ENCODE measurements around the gene POU3F1.
"Not testable (repeated sequence)": the region's sequence is repeated elsewhere in the genome, so short reads cannot be mapped to it uniquely, and the experiment has no call there.

The POU3F1 gene

DNA sequence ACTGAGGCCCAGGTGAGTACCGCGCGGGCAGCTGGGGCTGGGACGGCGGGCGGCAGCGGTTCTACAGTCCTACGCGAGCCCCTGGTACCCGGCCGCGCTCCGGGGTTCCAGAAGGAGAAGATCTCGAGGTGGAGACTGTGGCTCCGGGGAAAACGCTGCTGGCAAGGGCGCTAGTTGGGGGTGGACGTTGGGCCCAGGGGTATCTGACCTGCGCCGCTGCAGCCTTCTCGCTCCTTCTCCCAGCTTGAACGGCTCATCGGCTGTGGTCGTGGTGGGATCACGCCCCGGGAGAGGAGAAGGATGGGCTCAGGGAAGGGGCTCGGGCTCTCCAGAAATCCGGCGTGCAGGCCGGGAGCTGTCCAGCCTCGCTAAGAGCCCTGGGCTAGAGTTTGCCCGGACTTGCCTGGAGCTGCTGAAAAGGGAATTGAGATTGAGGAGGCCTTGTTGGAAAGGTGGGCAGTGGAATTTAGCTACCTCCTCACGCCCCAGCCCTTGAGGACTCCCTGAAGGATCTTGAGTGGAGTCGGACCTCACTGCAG is 1.1 kb upstream of the POU3F1 start:
- intact Hi-C loops (cut with micrococcal nuclease): no loop called here
- peak overlapping the region; percentile 76 for H3K4me3 Mint-ChIP-seq
- H3K36me3 Mint-ChIP-seq (ENCODE audit: low read depth): no peaks in the 10 kb centered on the region
- H3K27me3 Mint-ChIP-seq: peaks cover 66% of the 10 kb centered on the region
- no peaks in the 10 kb centered on the region for H3K9me3 Mint-ChIP-seq
- peaks cover 22% of the 10 kb centered on the region for H3K4me1 Mint-ChIP-seq (ENCODE audit: low read depth)
- H3K27ac Mint-ChIP-seq: no peak overlapping the region

- peak overlapping the region; percentile 76 for H3K4me3 Mint-ChIP-seq
- H3K4me1 Mint-ChIP-seq (ENCODE audit: low read depth): peaks cover 22% of the 10 kb centered on the region
- no peak overlapping the region for H3K27ac Mint-ChIP-seq
- H3K27me3 Mint-ChIP-seq: peaks cover 70% of the 10 kb centered on the region
- no peaks in the 10 kb centered on the region for H3K9me3 Mint-ChIP-seq
- intact Hi-C loops (cut with micrococcal nuclease): no loop called here
- H3K36me3 Mint-ChIP-seq (ENCODE audit: low read depth): no peaks in the 10 kb centered on the region
These were observed 450 bp upstream of the POU3F1 start for GRCh38 chr1:38046884-38047602.

DNA sequence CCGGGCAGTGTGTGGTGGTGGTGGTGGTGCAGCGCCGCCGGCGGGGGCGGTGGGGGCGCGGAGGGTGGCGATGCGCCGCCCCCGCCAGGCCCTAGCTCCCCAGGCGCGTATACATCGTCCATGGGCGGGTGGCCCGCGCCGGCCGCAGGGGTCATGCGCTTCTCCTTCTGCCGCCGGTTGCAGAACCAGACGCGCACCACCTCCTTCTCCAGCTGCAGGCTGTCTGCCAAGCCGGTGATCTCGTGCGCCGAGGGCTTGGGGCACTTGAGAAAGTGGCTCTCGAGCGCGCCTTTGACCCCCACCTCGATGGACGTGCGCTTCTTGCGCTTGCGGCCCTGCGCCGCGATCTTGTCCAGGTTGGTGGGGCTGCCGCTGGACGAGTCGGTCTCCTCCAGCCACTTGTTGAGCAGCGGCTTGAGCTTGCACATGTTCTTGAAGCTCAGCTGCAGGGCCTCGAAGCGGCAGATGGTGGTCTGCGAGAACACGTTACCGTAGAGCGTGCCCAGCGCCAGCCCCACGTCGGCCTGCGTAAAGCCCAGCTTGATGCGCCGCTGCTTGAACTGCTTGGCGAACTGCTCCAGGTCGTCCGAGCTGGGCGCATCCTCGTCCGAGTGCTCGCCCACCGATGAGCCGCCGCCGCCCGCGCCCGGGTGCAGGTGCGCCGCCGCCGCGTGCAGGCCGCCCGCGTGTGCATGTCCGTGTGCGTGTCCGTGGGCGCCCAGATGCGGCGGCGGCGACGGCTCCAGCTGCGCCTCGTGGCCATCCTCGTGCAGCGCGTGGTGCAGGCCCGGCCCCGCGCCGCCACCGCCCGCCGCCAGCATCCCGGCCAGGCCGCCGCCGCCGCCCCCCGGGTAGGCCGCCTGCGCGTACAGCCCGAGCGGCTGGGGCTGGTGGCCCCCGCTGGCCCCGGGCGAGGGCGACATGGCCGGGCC is 926 bp downstream of the POU3F1 start:
- intact Hi-C loops (cut with micrococcal nuclease): no loop called here
- H3K4me1 Mint-ChIP-seq (ENCODE audit: low read depth): peaks cover 22% of the 10 kb centered on the region
- peak overlapping the region; percentile 8 for H3K4me3 Mint-ChIP-seq
- H3K27ac Mint-ChIP-seq: no peak overlapping the region
- H3K27me3 Mint-ChIP-seq: peaks cover 78% of the 10 kb centered on the region
- H3K36me3 Mint-ChIP-seq (ENCODE audit: low read depth): no peaks in the 10 kb centered on the region
- no peaks in the 10 kb centered on the region for H3K9me3 Mint-ChIP-seq

- H3K9me3 Mint-ChIP-seq: no peaks in the 10 kb centered on the region
- H3K36me3 Mint-ChIP-seq (ENCODE audit: low read depth): no peaks in the 10 kb centered on the region
- H3K27ac Mint-ChIP-seq: no peak overlapping the region
- peaks cover 83% of the 10 kb centered on the region for H3K27me3 Mint-ChIP-seq
- H3K4me1 Mint-ChIP-seq (ENCODE audit: low read depth): peaks cover 22% of the 10 kb centered on the region
- peak overlapping the region; percentile 35 for H3K4me3 Mint-ChIP-seq
- intact Hi-C loops (cut with micrococcal nuclease): no loop called here
These were observed 2.1 kb downstream of the POU3F1 start for GRCh38 chr1:38044221-38045215.

DNA sequence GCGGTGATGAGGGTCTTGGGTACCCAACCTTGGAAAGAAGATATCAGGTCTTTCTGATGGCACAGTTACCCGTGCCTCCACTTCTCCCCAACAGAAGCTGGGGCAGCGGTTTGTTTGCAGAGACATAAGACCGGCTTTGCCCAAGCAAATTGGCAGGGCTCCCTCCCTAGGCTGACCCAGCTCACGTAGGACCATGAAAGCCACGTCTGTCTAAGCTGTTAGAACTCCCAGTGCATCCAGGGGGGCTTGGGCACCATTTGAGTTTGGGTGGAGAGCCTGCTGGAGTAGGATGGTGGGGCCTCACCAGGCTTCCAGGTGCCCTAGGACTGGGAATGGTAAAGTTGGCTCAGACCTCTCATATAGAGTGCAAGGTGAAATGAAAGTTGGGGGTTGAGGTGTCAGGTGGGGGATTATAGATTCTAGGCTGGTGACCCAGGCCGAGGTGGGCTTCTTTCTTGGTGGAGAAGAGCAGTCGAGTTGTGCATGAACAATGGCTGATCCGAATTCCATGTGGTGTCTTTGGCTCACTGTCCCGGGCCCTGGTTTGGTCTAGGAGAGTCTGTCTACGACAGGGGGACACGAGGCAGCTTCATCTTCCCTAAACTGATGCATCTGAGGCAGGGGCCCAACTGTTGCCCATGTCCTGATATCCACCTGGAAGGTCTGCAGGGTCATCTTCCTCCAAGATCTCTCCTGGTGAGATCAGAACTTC is 3.4 kb downstream of the POU3F1 start:
- Mint-ChIP-seq H3K27me3 (peaks cover 78% of the 10 kb centered on the region), H3K27ac (no peak overlapping the region), H3K36me3 (ENCODE audit: low read depth) (no peaks in the 10 kb centered on the region), H3K4me1 (ENCODE audit: low read depth) (peaks cover 22% of the 10 kb centered on the region), H3K9me3 (no peaks in the 10 kb centered on the region), H3K4me3 (no peak overlapping the region)
- intact Hi-C loops (cut with micrococcal nuclease): no loop called here

DNA sequence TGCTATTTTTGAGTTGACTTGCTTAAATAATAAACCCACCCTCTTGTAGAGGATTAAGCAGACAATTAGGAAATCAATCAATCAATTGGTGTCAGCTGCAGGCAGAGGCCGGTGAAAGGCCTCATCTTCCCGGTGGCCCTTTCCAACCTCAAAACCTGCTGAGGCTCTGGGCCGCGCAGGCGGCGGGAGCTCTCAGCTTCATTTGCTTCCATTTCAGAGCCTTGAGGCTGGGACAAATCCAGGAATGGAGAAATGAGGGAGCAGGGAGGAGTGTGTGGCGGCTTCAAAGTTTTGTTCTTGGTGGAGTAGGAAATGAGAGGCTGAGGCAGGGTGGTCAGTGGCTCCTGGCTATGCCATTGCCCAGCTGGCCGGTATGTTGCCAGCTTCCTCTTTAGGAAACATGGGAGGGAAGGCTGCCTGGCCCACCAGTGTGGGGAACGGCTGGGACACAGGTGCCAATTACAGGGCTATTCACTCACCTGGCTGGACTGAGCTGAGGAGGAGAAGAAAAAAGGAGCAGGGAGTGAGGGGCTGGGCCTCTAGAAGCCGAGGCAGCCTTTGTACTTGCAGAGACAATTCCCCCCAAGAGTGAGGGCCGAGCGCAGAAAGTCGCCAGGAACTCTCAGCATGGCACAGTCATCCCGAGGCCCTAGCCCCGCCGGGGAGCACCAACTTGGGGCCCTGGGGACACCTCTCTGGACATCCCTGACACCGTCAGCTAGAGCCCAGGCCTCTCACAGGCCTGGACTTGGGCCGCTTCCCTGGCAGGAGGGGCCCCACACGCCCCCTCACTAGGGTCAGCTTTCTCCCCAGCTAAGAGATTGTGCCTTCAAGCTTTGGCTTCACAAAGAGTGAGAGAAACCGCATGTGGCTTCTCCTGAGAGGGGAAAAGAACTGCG is 4.4 kb downstream of the POU3F1 start:
- H3K27me3 Mint-ChIP-seq: peaks cover 68% of the 10 kb centered on the region
- H3K9me3 Mint-ChIP-seq: no peaks in the 10 kb centered on the region
- intact Hi-C loops (cut with micrococcal nuclease): no loop called here
- H3K27ac Mint-ChIP-seq: no peak overlapping the region
- no peak overlapping the region for H3K4me3 Mint-ChIP-seq
- no peaks in the 10 kb centered on the region for H3K36me3 Mint-ChIP-seq (ENCODE audit: low read depth)
- H3K4me1 Mint-ChIP-seq (ENCODE audit: low read depth): peaks cover 16% of the 10 kb centered on the region

- peaks cover 53% of the 10 kb centered on the region for H3K27me3 Mint-ChIP-seq
- no peak overlapping the region for H3K27ac Mint-ChIP-seq
- intact Hi-C loops (cut with micrococcal nuclease): loop anchor here (10.0 kb wide), 1 partner anchor 545 kb away; no protein-coding TSS in a partner anchor
- no peaks in the 10 kb centered on the region for H3K36me3 Mint-ChIP-seq (ENCODE audit: low read depth)
- H3K4me3 Mint-ChIP-seq: no peak overlapping the region
- peaks cover 6% of the 10 kb centered on the region for H3K4me1 Mint-ChIP-seq (ENCODE audit: low read depth)
- H3K9me3 Mint-ChIP-seq: no peaks in the 10 kb centered on the region
These were observed 7.1 kb downstream of the POU3F1 start for GRCh38 chr1:38039331-38040088.

DNA sequence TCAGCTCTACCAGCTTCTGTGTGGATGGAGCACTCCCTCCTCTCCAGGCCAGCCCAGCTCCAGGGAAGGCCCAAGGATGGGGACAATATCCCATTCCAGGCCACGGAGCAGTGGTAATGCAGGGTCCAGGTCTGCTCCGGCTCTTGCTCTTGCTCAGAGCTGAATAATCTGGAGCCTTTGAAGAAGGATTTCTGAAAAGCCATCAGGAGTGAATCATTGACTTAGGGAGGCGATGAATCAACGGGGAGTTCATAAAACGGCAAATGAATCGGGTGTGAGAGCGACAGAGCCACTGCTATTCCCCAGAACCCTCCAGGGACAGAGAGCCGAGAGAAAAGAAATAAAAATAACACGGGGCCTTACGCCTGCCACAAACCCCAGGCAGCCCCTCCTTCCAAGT is 7.7 kb downstream of the POU3F1 start:
- peaks cover 49% of the 10 kb centered on the region for H3K27me3 Mint-ChIP-seq
- H3K36me3 Mint-ChIP-seq (ENCODE audit: low read depth): no peaks in the 10 kb centered on the region
- no peaks in the 10 kb centered on the region for H3K4me1 Mint-ChIP-seq (ENCODE audit: low read depth)
- H3K27ac Mint-ChIP-seq: no peak overlapping the region
- H3K9me3 Mint-ChIP-seq: no peaks in the 10 kb centered on the region
- intact Hi-C loops (cut with micrococcal nuclease): loop anchor here (10.0 kb wide), 1 partner anchor 546 kb away; no protein-coding TSS in a partner anchor
- no peak overlapping the region for H3K4me3 Mint-ChIP-seq

DNA sequence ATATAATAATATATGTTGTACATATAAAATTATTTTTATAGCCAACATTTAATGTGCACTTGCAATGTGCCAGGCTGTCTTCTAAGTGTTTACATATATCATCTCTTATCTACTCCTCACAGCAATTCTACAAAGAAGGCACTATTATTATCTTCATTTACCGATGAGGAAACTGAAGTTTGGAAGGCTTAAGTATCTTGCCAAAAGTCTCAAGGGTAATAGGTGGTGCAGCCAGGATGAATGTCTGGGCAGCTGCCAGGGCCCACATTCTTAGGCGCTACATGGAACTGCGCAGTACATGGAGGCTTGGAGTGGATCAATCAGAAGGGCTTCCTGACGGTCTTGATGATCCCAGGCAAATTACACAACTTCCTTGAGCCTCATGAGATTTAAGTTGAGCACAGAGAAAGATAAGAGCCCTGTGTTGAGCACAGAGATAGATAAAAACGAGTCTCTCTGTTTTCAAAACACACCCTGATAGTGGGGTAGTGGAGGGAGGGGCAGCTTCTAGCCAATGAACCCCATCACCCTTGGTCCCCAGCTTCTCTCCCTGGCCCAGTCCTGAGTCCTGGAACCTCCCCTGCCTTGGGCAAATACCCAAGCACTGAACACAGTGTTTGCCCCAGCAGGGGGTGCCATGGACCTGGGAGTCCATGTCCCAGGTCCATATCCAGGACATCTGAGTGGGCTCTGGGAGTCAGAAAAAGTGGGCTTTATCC is 9.2 kb downstream of the POU3F1 start:
- H3K9me3 Mint-ChIP-seq: no peaks in the 10 kb centered on the region
- H3K27me3 Mint-ChIP-seq: peaks cover 35% of the 10 kb centered on the region
- intact Hi-C loops (cut with micrococcal nuclease): loop anchor here (10.0 kb wide), 1 partner anchor 547 kb away; no protein-coding TSS in a partner anchor
- H3K4me1 Mint-ChIP-seq (ENCODE audit: low read depth): no peaks in the 10 kb centered on the region
- no peak overlapping the region for H3K4me3 Mint-ChIP-seq
- no peak overlapping the region for H3K27ac Mint-ChIP-seq
- no peaks in the 10 kb centered on the region for H3K36me3 Mint-ChIP-seq (ENCODE audit: low read depth)

DNA sequence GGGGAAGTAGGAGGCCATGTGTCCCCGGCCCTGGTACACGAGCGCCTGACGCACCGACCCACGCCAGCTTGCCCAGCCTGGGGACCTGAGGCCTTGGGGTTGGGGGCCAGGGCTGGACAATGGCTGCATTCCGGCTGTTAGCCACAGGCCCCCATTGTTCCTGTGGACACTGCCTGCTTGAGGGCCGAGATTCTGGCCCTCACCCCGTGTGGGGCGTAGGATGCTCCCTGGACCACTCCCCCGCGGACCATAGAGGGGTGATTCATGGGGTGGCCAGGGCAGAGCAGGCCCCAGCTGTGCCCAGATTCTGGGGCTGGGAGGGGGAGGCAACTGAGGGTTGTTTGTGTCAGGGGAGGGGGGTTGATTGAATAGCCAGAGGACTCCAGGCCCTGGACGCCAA is 11.7 kb downstream of the POU3F1 start:
- H3K9me3 Mint-ChIP-seq: no peaks in the 10 kb centered on the region
- peaks cover 20% of the 10 kb centered on the region for H3K4me1 Mint-ChIP-seq (ENCODE audit: low read depth)
- H3K27me3 Mint-ChIP-seq: peaks cover 30% of the 10 kb centered on the region
- H3K4me3 Mint-ChIP-seq: no peak overlapping the region
- no peaks in the 10 kb centered on the region for H3K36me3 Mint-ChIP-seq (ENCODE audit: low read depth)
- H3K27ac Mint-ChIP-seq: no peak overlapping the region
- intact Hi-C loops (cut with micrococcal nuclease): loop anchor here (10.0 kb wide), 1 partner anchor 550 kb away; no protein-coding TSS in a partner anchor

DNA sequence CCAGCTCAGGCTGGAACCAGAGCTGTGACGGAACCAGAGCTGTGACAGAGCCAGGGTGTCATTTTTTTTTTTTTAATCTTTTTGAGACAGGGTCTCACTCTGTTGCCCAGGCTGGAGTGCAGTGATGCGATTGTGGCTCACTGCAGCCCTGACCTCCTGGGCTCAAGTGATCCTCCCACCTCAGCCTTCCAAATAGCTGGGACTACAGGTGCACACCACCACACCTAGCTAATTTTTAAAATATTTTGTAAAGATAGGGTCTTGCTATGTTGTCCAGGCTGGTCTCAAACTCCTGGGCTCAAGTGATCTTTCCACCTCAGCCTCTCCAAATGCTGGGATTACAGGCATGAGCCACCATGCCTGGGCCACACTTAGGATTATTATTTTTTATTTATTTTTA is 13.6 kb downstream of the POU3F1 start:
- not testable (repeated sequence) for H3K36me3 Mint-ChIP-seq (ENCODE audit: low read depth); H3K9me3 Mint-ChIP-seq; H3K27ac Mint-ChIP-seq; H3K4me3 Mint-ChIP-seq
- intact Hi-C loops (cut with micrococcal nuclease): loop anchor here (10.0 kb wide), 1 partner anchor 552 kb away; no protein-coding TSS in a partner anchor
- Mint-ChIP-seq H3K27me3 (peaks cover 19% of the 10 kb centered on the region), H3K4me1 (ENCODE audit: low read depth) (peaks cover 34% of the 10 kb centered on the region)

All from dendritic cell treated with granulocyte-macrophage colony-stimulating factor and Interleukin-4, amounts not matched to agents 40 ng/mL and 50 ng/mL, for 4 days (primary cell).